Astrocyte (in vitro differentiated cells and primary cell): Measurements from ENCODE around the gene DCP1B.

Experiments
- EZH2 ChIP-seq: IDR thresholded peaks from 2 replicates; pipeline ENCODE4 v1.6.1; 2012; ENCODE audit warnings: mild to moderate bottlenecking, low read length, inconsistent platforms; ENCODE audit not compliant: insufficient read depth
- TF ChIP-seq, protein P1 (sequence below): IDR thresholded peaks from 2 replicates; pipeline ENCODE4 v1.5.1; 2011; ENCODE audit warnings: low read depth, mild to moderate bottlenecking, inconsistent platforms, low read length, moderate library complexity; ENCODE audit not compliant: insufficient read depth

DNA sequence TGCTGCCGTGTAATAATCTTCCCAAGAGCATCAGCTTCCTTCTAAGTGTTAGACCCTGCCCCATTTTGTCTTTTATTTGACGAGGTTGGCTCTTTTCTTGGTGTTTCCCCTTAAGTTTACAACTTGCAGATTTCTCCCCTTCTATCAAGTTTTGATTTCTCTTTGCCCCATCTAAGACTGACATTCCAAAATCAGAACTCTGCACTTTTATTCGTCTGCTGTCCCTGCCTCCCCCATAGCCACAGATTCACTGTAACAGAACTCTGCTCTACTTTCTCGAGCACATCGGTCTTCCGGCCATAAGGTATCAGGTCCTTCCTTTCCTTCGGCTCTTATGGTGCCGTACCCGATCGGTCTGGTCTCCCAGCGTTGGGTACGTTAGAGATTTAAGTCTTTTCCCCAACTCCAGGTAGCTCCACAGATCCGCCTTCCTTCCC, 563 bp downstream of the DCP1B start:
- TF ChIP-seq, protein P1, sequence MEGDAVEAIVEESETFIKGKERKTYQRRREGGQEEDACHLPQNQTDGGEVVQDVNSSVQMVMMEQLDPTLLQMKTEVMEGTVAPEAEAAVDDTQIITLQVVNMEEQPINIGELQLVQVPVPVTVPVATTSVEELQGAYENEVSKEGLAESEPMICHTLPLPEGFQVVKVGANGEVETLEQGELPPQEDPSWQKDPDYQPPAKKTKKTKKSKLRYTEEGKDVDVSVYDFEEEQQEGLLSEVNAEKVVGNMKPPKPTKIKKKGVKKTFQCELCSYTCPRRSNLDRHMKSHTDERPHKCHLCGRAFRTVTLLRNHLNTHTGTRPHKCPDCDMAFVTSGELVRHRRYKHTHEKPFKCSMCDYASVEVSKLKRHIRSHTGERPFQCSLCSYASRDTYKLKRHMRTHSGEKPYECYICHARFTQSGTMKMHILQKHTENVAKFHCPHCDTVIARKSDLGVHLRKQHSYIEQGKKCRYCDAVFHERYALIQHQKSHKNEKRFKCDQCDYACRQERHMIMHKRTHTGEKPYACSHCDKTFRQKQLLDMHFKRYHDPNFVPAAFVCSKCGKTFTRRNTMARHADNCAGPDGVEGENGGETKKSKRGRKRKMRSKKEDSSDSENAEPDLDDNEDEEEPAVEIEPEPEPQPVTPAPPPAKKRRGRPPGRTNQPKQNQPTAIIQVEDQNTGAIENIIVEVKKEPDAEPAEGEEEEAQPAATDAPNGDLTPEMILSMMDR = no peak
- no peak for TF ChIP-seq EZH2
